A673 (cell line): ENCODE data around the gene ARHGDIB.

Experiments
- EZH2 ChIP-seq: fragments of 200-600 bp; sonication (generic); IDR thresholded peaks from 2 replicates; pipeline ENCODE4 v1.6.1; 2017; ENCODE audit warnings: borderline replicate concordance, low read depth, mild to moderate bottlenecking, mixed read lengths, antibody characterized with exemption, low read length; ENCODE audit not compliant: poor library complexity, severe bottlenecking
- TF ChIP-seq, protein P1 (sequence below): fragments of 300-800, 200-600 bp; sonication (generic); conservative IDR thresholded peaks from 2 replicates; pipeline ENCODE4 v1.5.1; 2017; ENCODE audit warnings: low read depth, mild to moderate bottlenecking, antibody characterized with exemption, low read length, moderate library complexity, mixed read lengths

DNA sequence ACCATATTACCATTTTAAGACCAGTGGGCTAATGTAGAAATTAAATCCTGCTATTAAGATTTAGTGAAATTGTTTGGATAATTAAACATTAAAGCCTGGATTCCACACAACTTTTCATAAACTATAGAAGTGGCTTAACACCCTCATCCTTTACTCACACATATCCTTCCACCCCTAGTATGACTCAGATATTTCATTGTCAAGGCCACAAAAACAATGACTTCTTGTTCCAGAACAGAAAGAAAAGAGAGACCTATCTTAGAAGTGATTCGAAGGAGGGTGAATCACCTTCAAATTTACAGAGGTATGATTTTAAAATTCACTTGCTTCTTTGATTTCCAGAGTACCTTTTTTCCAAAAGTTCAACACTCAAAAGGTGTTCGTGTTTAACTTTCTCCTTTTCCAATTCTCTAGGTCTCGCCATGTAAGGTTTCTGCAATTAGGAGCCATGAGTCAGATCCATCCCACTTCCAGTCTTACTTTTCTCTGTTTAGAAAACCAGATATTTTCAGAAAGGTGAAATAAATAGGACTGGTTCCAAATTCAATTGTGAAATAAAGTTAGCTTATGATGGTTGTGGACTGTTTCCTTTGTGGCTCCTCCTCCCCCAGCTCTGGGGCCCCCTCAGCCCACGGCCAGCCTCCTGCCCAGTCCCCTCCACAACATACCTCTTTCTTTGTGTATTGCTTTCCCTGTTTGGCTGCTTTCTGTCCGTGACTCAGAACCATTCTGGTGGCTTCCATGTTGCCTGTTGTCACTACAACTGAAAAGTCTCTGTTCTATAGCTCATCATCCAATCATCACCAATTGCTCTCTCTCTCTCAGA, 51.1 kb downstream of the ARHGDIB start:
- TF ChIP-seq EZH2, result no peak
- TF ChIP-seq, protein P1, sequence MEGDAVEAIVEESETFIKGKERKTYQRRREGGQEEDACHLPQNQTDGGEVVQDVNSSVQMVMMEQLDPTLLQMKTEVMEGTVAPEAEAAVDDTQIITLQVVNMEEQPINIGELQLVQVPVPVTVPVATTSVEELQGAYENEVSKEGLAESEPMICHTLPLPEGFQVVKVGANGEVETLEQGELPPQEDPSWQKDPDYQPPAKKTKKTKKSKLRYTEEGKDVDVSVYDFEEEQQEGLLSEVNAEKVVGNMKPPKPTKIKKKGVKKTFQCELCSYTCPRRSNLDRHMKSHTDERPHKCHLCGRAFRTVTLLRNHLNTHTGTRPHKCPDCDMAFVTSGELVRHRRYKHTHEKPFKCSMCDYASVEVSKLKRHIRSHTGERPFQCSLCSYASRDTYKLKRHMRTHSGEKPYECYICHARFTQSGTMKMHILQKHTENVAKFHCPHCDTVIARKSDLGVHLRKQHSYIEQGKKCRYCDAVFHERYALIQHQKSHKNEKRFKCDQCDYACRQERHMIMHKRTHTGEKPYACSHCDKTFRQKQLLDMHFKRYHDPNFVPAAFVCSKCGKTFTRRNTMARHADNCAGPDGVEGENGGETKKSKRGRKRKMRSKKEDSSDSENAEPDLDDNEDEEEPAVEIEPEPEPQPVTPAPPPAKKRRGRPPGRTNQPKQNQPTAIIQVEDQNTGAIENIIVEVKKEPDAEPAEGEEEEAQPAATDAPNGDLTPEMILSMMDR, result no peak
